Measurements from ENCODE around the gene FN1.

FN1 gene

DNA sequence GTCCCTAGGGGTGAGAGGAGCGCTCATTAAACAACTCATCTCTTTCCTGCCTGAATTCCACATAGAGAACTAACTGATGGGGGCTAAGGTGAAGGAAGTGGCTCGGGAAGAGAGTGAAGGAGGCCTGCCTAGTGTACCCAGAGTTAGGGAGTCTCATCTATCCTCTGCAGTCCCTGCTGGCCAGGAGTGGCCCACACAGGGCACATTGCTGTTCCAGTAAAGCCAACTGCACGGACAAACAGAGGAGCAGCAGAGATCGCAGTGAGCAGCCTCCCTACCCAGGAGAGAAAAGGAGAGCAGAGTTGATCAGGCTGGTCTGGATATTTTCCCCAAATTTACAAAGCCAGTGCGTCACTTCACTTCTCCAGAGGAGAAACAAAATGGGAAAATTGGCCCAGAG is 16.9 kb upstream of the FN1 start:
- no peak overlapping the region for H3K4me3 ChIP-seq (ENCODE audit: low read depth, low read length)
- TF ChIP-seq, protein P1, sequence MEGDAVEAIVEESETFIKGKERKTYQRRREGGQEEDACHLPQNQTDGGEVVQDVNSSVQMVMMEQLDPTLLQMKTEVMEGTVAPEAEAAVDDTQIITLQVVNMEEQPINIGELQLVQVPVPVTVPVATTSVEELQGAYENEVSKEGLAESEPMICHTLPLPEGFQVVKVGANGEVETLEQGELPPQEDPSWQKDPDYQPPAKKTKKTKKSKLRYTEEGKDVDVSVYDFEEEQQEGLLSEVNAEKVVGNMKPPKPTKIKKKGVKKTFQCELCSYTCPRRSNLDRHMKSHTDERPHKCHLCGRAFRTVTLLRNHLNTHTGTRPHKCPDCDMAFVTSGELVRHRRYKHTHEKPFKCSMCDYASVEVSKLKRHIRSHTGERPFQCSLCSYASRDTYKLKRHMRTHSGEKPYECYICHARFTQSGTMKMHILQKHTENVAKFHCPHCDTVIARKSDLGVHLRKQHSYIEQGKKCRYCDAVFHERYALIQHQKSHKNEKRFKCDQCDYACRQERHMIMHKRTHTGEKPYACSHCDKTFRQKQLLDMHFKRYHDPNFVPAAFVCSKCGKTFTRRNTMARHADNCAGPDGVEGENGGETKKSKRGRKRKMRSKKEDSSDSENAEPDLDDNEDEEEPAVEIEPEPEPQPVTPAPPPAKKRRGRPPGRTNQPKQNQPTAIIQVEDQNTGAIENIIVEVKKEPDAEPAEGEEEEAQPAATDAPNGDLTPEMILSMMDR (IDR thresholded peaks at IDR 0.05; ENCODE audit: low read depth, low read length) = no peak

DNA sequence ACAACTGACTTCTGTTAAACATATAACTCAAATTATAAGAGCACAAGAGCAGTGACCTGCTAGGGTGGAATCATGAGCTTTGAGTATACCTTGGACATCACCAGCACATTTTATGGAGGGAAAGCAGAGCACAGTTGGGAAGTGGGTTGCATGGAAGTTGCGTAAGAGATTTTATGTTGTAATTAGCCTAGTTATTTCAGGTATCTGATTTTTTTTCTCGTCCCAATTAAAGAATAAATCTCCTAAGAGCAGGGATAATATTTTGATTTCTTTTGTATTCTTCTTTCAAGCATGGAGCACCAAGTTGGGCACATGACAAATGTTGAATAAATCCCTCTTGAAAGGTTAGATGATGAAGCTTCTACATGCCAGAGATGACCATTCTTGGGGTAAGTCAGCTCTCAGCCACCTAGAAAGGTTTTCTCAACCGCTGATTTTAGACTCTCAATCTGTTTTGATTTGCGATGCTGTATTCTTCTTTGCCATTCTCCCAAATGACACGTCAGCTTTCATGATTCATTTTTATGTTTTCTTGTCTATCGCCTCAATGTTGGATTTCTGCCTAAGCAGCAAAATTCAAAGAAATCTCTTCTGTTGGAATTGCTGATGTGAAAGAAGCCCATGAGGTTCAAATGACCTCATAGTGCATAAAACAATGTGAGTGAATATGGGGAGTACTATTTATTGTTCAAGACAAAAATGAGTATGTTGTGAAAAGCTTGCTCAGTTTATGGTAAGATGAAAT is 15.3 kb upstream of the FN1 start:
- TF ChIP-seq, protein P1 (IDR thresholded peaks at IDR 0.05; ENCODE audit: low read depth, low read length) = no peak
- no peak overlapping the region for H3K4me3 ChIP-seq (ENCODE audit: low read depth, low read length)

DNA sequence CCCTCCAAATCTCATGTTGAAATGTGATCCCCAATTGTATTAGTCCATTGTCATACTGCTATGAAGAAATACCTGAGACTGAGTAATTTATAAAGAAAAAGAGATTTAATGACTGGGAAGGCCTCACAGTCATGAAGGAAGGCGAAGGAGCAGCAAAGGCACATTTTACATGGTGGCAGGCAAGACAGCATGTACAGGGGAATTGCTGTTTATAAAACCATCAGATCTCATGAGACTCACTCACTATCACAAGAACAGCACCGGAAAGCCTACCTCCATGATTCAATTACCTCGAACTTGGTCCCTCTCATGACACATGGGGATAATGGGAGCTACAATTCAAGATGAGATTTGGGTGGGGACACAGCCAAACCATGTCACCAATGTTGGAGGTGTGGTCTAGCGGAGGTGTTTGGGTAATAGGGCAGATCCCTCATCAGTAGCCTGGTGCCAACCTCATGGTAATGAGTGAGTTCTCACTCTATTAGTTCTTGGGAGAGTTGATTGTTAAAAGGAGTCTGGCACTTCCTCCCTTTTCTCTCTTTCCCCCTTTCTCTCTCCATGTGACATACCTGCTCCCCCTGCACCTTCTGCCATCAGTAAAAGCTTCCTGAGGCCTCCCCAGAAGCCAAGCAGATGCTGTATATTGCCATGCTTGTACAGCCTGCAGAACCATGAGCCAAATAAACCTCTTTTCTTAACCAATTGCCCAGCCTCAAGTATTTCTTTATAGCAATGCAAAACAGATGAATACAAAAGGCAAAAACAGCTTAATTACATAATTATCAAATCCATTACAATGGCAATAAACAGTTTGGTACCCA is 14.5 kb upstream of the FN1 start:
- TF ChIP-seq, protein P1 (IDR thresholded peaks at IDR 0.05; ENCODE audit: low read depth, low read length) = no peak

DNA sequence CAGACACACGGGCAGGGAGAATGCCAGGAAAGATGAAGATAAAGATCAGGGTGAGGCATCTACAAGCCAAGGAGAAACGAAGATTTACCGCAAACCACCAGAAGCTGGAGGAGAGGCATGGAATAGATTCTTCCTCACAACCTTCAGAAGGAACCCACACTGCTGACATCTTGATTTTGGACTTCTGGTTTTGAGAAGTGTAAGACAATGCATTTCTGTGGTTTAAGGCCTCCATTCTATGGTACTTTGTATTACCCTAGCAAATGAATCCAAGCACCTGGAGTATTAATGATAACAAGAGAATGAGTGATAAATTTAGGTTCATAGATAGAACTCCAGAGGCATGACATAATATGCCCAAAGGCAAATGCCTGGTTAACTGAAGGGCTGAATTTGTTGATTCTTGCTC is 11.8 kb upstream of the FN1 start:
- no peak overlapping the region for H3K4me3 ChIP-seq (ENCODE audit: low read depth, low read length)
- TF ChIP-seq, protein P1 (IDR thresholded peaks at IDR 0.05; ENCODE audit: low read depth, low read length) = no peak

More for the DNA sequence above, 14.5 kb upstream of the FN1 start:
- H3K4me3 ChIP-seq (ENCODE audit: low read depth, low read length) = no peak overlapping the region

DNA sequence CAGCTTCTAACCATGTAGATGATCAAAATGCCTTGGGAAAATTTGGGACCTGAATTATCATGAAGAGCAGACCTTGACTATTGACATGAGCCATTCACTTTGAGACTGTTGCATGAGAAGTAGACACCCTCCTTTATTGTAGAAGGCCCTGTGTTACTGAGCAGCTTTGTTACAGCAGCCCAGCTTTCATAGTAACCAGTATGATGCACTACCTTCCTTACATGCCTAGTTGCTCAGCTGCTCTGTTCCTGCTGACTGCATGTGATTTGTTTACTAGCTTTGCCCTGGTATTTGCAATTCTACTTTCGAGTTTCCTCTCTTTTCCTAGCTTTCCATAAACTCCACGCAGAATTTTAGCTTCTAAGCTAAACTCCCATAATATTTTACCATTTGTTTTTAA is 11.2 kb upstream of the FN1 start:
- H3K4me3 ChIP-seq (ENCODE audit: low read depth, low read length) = no peak overlapping the region
- TF ChIP-seq, protein P1 (IDR thresholded peaks at IDR 0.05; ENCODE audit: low read depth, low read length) = no peak

DNA sequence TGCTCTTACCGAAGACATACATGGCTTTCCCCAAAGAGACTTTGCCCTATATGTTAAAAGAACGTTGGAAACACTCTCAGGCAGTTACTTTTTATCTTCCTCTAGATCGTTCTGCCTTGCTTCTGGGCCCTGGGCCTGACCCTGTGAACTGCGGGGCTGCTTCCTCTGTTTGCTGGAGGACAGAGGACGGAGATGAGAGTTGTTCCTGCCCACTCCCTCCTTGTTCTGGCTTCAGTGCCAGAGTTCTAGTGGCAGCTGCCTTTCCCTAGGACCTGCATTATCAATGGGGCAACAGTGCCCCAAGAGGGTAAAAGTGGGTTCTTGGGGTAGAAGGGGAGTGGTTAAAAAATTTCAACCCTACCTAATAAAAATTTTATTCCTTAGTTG is 6.5 kb upstream of the FN1 start:
- H3K4me3 ChIP-seq (ENCODE audit: low read depth, low read length) = no peak overlapping the region
- TF ChIP-seq, protein P1 (IDR thresholded peaks at IDR 0.05; ENCODE audit: low read depth, low read length) = no peak

All from WI38 (cell line).